IMR-90 (cell line): ENCODE measurements around the gene PRSS38. TPM values are rescaled to one million over a fixed set of nuclear protein-coding genes. Genes with fewer than 3 reads are reported as not detected.

Experiments
- ATAC-seq: fragments of 200-7000 bp; cut with Tn5 transposase; 2 replicates; pipeline ENCODE4 v1.9.1; 2020; ENCODE audit warnings: low read depth, mild to moderate bottlenecking, moderate library complexity
- BruUV-seq: library from RNA; stranded (reverse); fragments of 400-500 nt; replicated peaks from 2 replicates; lab custom pipeline; 2021; lab: Mats Ljungman, UMichigan
- CTCF ChIA-PET: fragments of 300-600 bp; formaldehyde crosslinking; extraction: SDS; loops from one replicate; lab custom pipeline; 2021; ENCODE audit warnings: antibody characterized with exemption; lab: Yijun Ruan, JAX
- POLR2A ChIA-PET: fragments of 300-600 bp; sonication (Branson Sonifier 250); formaldehyde crosslinking; loops from one replicate; lab custom pipeline; 2022; ENCODE audit warnings: antibody characterized with exemption; ENCODE audit not compliant: unreplicated experiment; lab: Charles Lee
- DNase-seq: peaks from one replicate; pipeline ENCODE4 v3.0.0; 2013
- H2AFZ ChIP-seq: replicated peaks from 2 replicates; pipeline ENCODE3; 2013; ENCODE audit warnings: low read length, mild to moderate bottlenecking; ENCODE audit not compliant: poor library complexity
- H2AK5ac ChIP-seq: 2 replicates; pipeline ENCODE4 v1.6.1; 2013; ENCODE audit warnings: low read depth, low read length, inconsistent platforms
- H2AK9ac ChIP-seq: replicated peaks from 2 replicates; pipeline ENCODE3; 2013; ENCODE audit warnings: mild to moderate bottlenecking, low read depth, low read length, moderate library complexity; ENCODE audit not compliant: poor library complexity
- H2BK120ac ChIP-seq: 2 replicates; pipeline ENCODE4 v1.6.1; 2013; ENCODE audit warnings: low read depth, low read length, inconsistent platforms
- H2BK15ac ChIP-seq: 3 replicates; pipeline ENCODE4 v1.6.1; 2013; ENCODE audit warnings: low read depth, low read length, inconsistent platforms
- H2BK20ac ChIP-seq: 2 replicates; pipeline ENCODE4 v1.6.1; 2013; ENCODE audit warnings: low read depth, mild to moderate bottlenecking, inconsistent platforms, low read length, moderate library complexity
- H2BK5ac ChIP-seq: 2 replicates; pipeline ENCODE4 v1.6.1; 2013; ENCODE audit warnings: mild to moderate bottlenecking, low read depth, low read length, inconsistent platforms; ENCODE audit not compliant: poor library complexity, severe bottlenecking
- H3K14ac ChIP-seq: replicated peaks from 2 replicates; pipeline ENCODE4 v1.6.1; 2013; ENCODE audit warnings: low read depth, low read length, inconsistent platforms
- H3K18ac ChIP-seq: 2 replicates; pipeline ENCODE4 v1.6.1; 2013; ENCODE audit warnings: low read depth, low read length, control low read depth
- H3K23ac ChIP-seq: 2 replicates; pipeline ENCODE4 v1.6.1; 2013; ENCODE audit warnings: low read depth, low read length, inconsistent platforms
- H3K27ac ChIP-seq: 2 replicates; pipeline ENCODE4 v1.5.1; 2013; ENCODE audit warnings: mild to moderate bottlenecking, control low read depth, low read length; ENCODE audit not compliant: insufficient read depth
- H3K27me3 ChIP-seq: 2 replicates; pipeline ENCODE4 v1.6.1; 2013; ENCODE audit warnings: low read length; ENCODE audit not compliant: control insufficient read depth, insufficient read depth
- H3K36me3 ChIP-seq: 2 replicates; pipeline ENCODE4 v1.6.1; 2013; ENCODE audit warnings: low read length, mixed read lengths; ENCODE audit not compliant: control insufficient read depth, insufficient read depth
- H3K4ac ChIP-seq: 2 replicates; pipeline ENCODE4 v1.6.1; 2013; ENCODE audit warnings: low read depth, low read length, inconsistent platforms
- H3K4me1 ChIP-seq: 2 replicates; pipeline ENCODE4 v1.6.1; 2013; ENCODE audit warnings: low read length, mixed read lengths; ENCODE audit not compliant: control insufficient read depth, insufficient read depth
- H3K4me2 ChIP-seq: 2 replicates; pipeline ENCODE4 v1.6.1; 2013; ENCODE audit warnings: low read depth, mild to moderate bottlenecking, control low read depth, low read length, moderate library complexity
- H3K4me3 ChIP-seq: 2 replicates; pipeline ENCODE4 v1.5.1; 2013; ENCODE audit warnings: low read depth, mild to moderate bottlenecking, control low read depth, low read length, moderate library complexity; ENCODE audit not compliant: insufficient read depth
- H3K56ac ChIP-seq: 2 replicates; pipeline ENCODE4 v1.6.1; 2013; ENCODE audit warnings: low read length, inconsistent platforms; ENCODE audit not compliant: insufficient read depth; ENCODE audit errors: extremely low read depth
- H3K79me1 ChIP-seq, 2 experiments: 2 replicates each; pipeline ENCODE4 v1.6.1; 2013; ENCODE audit warnings: low read length in 2 of 2, inconsistent platforms in 1 of 2, low read depth in 1 of 2
- H3K9ac ChIP-seq: 2 replicates; pipeline ENCODE4 v1.6.1; 2013; ENCODE audit warnings: low read depth, low read length, control low read depth
- H3K9me1 ChIP-seq: 2 replicates; pipeline ENCODE4 v1.6.1; 2013; ENCODE audit warnings: low read length, inconsistent platforms; ENCODE audit not compliant: insufficient read depth
- H3K9me3 ChIP-seq: 2 replicates; pipeline ENCODE4 v1.6.1; 2013; ENCODE audit warnings: low read length; ENCODE audit not compliant: control insufficient read depth, insufficient read depth
- H4K20me1 ChIP-seq: 2 replicates; pipeline ENCODE4 v1.6.1; 2013; ENCODE audit warnings: low read length, inconsistent platforms; ENCODE audit not compliant: insufficient read depth
- H4K5ac ChIP-seq: 2 replicates; pipeline ENCODE4 v1.6.1; 2013; ENCODE audit warnings: mild to moderate bottlenecking, low read depth, low read length, control low read depth
- H4K8ac ChIP-seq, 2 experiments: 2 replicates each; pipeline ENCODE4 v1.6.1; 2013; ENCODE audit warnings: low read depth in 2 of 2, low read length in 2 of 2, control low read depth in 1 of 2, inconsistent platforms in 1 of 2
- H4K91ac ChIP-seq: 2 replicates; pipeline ENCODE4 v1.6.1; 2013; ENCODE audit warnings: low read depth, low read length, inconsistent platforms; ENCODE audit not compliant: insufficient read depth
- MAFK ChIP-seq: IDR thresholded peaks from 2 replicates; pipeline ENCODE4 v1.6.1; 2012; ENCODE audit warnings: low read depth, low read length, improper control_type of control experiment
- RCOR1 ChIP-seq: IDR thresholded peaks from 2 replicates; pipeline ENCODE4 v1.6.1; 2012; ENCODE audit warnings: mild to moderate bottlenecking, low read length, improper control_type of control experiment; ENCODE audit not compliant: insufficient replicate concordance
- RFX5 ChIP-seq: IDR thresholded peaks from 2 replicates; pipeline ENCODE4 v1.8.0; 2012; ENCODE audit warnings: low read depth, mild to moderate bottlenecking, low read length, moderate library complexity
- WGBS, 2 experiments: methylation state at CpG; one replicate each; pipeline versions ENCODE4 v1.1.5 to v1.1.7; 2013; ENCODE audit warnings: missing lambda C conversion rate in 2 of 2; ENCODE audit not compliant: insufficient read length in 1 of 2; ENCODE audit errors: extremely low coverage in 2 of 2; 5-methylcytosine and 5-hydroxymethylcytosine counted together
- dilution Hi-C: fragments of 300-500 bp; cut with HindIII; formaldehyde crosslinking; loops from one replicate; pipeline ENCODE4 v1.14.3; 2018; ENCODE audit warnings: low sequenced_read_pairs; ENCODE audit not compliant: unreplicated experiment
- in situ Hi-C: fragments of 300-500 bp; cut with MboI; formaldehyde crosslinking; loops from 3 replicates; pipeline ENCODE4 v1.14.3; 2019; ENCODE audit warnings: low sequenced_read_pairs, inconsistent platforms, mixed read lengths
- intact Hi-C: fragments of 100-400 bp; cut with micrococcal nuclease; formaldehyde crosslinking; loops from 2 replicates; pipeline ENCODE4 v1.10.0; 2022
- polyA plus RNA-seq, 3 experiments: library from polyadenylated mRNA; depleted of rRNA; stranded (reverse); fragments of >200 nt; gene quantifications; 2 replicates each; pipeline ENCODE4 v1.2.3, GENCODE V29; 2012; ENCODE audit warnings: low replicate concordance in 1 of 3
- total RNA-seq: library from RNA; depleted of rRNA; stranded (reverse); fragments of >200 nt; gene quantifications from 2 replicates; pipeline ENCODE4 v1.2.3, GENCODE V29; 2012
- TF ChIP-seq, protein P1 (sequence below): conservative IDR thresholded peaks from 2 replicates; pipeline ENCODE4 v1.5.1; 2012; ENCODE audit warnings: mild to moderate bottlenecking, low read depth, low read length, improper control_type of control experiment

Gene PRSS38
- total and polyA plus RNA-seq, 2 of the 4 experiments (the other 2 are of a cell fraction), result not detected

DNA sequence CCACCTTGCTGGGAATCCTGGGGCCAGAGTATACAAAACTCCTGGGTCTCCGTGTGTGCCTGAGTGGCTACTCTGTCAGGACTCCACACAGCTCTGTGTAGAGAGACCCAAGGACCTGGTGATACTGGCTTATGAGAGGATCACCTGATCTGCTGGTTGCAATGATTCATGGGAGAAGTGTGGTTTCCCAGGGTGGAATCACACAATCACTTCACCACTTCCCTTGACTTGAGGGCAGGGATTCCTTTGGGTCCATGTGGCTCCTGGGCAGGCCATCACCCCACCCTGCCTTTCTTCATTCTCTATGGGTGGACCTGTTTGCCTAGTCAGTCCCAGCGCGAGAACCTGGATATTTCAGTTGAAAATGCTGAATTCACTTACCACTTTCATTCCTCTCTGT is 13.3 kb downstream of the PRSS38 start:
- no peak overlapping the region for H4K8ac ChIP-seq
- H3K4me3 ChIP-seq, result no peak overlapping the region
- no peak overlapping the region for H4K91ac ChIP-seq
- H3K4ac ChIP-seq, result no peak overlapping the region
- no peaks in the 10 kb centered on the region for H3K9me3 ChIP-seq
- H3K4me2 ChIP-seq, result no peak overlapping the region
- no peaks in the 10 kb centered on the region for H3K4me1 ChIP-seq
- BruUV-seq, result no TSS peak
- H3K14ac ChIP-seq, result no peak overlapping the region
- ATAC-seq (no peak), DNase-seq (no peak)
- H3K36me3 ChIP-seq, result no peaks in the 10 kb centered on the region
- no peak overlapping the region for H3K23ac ChIP-seq
- WGBS, 2 experiments, result 67% methylated on average over 2 of the region's 3 CpGs; no CpG with 5 or more reads in 1 of the 2 experiments
- H4K20me1 ChIP-seq, result no peaks in the 10 kb centered on the region
- H2BK5ac ChIP-seq, result no peak overlapping the region
- intact Hi-C loops, result no loop called here
- no peak overlapping the region for H2BK15ac ChIP-seq
- no peak overlapping the region for H2BK20ac ChIP-seq
- no peak overlapping the region for H3K27ac ChIP-seq
- H4K5ac ChIP-seq, result no peak overlapping the region
- no peak overlapping the region for H2AK5ac ChIP-seq
- H3K27me3 ChIP-seq, result no peaks in the 10 kb centered on the region
- no peak for TF ChIP-seq RFX5
- no peak for TF ChIP-seq RCOR1
- TF ChIP-seq MAFK, result no peak
- TF ChIP-seq, protein P1, sequence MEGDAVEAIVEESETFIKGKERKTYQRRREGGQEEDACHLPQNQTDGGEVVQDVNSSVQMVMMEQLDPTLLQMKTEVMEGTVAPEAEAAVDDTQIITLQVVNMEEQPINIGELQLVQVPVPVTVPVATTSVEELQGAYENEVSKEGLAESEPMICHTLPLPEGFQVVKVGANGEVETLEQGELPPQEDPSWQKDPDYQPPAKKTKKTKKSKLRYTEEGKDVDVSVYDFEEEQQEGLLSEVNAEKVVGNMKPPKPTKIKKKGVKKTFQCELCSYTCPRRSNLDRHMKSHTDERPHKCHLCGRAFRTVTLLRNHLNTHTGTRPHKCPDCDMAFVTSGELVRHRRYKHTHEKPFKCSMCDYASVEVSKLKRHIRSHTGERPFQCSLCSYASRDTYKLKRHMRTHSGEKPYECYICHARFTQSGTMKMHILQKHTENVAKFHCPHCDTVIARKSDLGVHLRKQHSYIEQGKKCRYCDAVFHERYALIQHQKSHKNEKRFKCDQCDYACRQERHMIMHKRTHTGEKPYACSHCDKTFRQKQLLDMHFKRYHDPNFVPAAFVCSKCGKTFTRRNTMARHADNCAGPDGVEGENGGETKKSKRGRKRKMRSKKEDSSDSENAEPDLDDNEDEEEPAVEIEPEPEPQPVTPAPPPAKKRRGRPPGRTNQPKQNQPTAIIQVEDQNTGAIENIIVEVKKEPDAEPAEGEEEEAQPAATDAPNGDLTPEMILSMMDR, result no peak
- H2AFZ ChIP-seq, result no peak overlapping the region
- POLR2A ChIA-PET, result no interaction called here
- in situ Hi-C loops, result no loop called here
- H2AK9ac ChIP-seq, result peak overlapping the region; percentile 28
- H3K9ac ChIP-seq, result no peak overlapping the region
- CTCF ChIA-PET, result no interaction called here
- dilution Hi-C loops, result no loop called here
- no peak overlapping the region for H2BK120ac ChIP-seq
- no peaks in the 10 kb centered on the region for H3K79me1 ChIP-seq
- H3K56ac ChIP-seq, result no peak overlapping the region
- no peaks in the 10 kb centered on the region for H3K9me1 ChIP-seq
- H3K18ac ChIP-seq, result no peak overlapping the region
